ENCODE data around the gene DPF3.

DPF3 gene

GRCh38 chr14:72588521-72588920 lies 305.4 kb downstream of the DPF3 start:
- no peaks in the 10 kb centered on the region for H3K4me1 ChIP-seq (ENCODE audit: low read length)
- H3K9me2 ChIP-seq (replicated peaks; ENCODE audit: insufficient read depth, low read length), result no peaks in the 10 kb centered on the region
- H3K27me3 ChIP-seq (replicated peaks; ENCODE audit: insufficient read depth, low read length), result no peaks in the 10 kb centered on the region
- TF ChIP-seq EZH2 (optimal IDR thresholded peaks at IDR 0.05; ENCODE audit: low read depth, low read length) (no peak), CTCF (IDR thresholded peaks at IDR 0.05; ENCODE audit: low read length) (no peak), EZH2phosphoT487 (IDR thresholded peaks at IDR 0.05; ENCODE audit: low read length) (no peak)
- H3K27ac ChIP-seq (ENCODE audit: low read length), result no peak overlapping the region
- H3F3A ChIP-seq (ENCODE audit: insufficient read depth, low read length), result no peaks in the 10 kb centered on the region
- no peak overlapping the region for H3K4me2 ChIP-seq (ENCODE audit: low read depth, low read length)
- DNase-seq, result no peak
- H4K20me1 ChIP-seq (ENCODE audit: insufficient read depth, low read length), result no peaks in the 10 kb centered on the region
- no peaks in the 10 kb centered on the region for H3K79me2 ChIP-seq (ENCODE audit: low read length)
- no peaks in the 10 kb centered on the region for H3K36me3 ChIP-seq (replicated peaks; ENCODE audit: insufficient read depth, low read length)
- no peaks in the 10 kb centered on the region for H3K9me3 ChIP-seq (replicated peaks; ENCODE audit: insufficient read depth, low read length)
- H3K9ac ChIP-seq (ENCODE audit: low read length), result no peak overlapping the region
- no peak overlapping the region for H2AFZ ChIP-seq (ENCODE audit: low read length)
- H3K4me3 ChIP-seq (ENCODE audit: low read length), result no peak overlapping the region

- Histone ChIP-seq H4K20me1 (ENCODE audit: insufficient read depth, low read length) (no peaks in the 10 kb centered on the region), H3K9me3 (replicated peaks; ENCODE audit: insufficient read depth, low read length) (no peaks in the 10 kb centered on the region), H3K4me1 (ENCODE audit: low read length) (no peaks in the 10 kb centered on the region)
Observed at GRCh38 chr14:72583316-72584272, 310.3 kb downstream of the DPF3 start.

GRCh38 chr14:72582582-72582981 lies 311.3 kb downstream of the DPF3 start:
- no peaks in the 10 kb centered on the region for H3K36me3 ChIP-seq (replicated peaks; ENCODE audit: insufficient read depth, low read length)
- no peak overlapping the region for H2AFZ ChIP-seq (ENCODE audit: low read length)
- no peak overlapping the region for H3K4me2 ChIP-seq (ENCODE audit: low read depth, low read length)
- TF ChIP-seq EZH2 (optimal IDR thresholded peaks at IDR 0.05; ENCODE audit: low read depth, low read length) (no peak), EZH2phosphoT487 (IDR thresholded peaks at IDR 0.05; ENCODE audit: low read length) (no peak), CTCF (IDR thresholded peaks at IDR 0.05; ENCODE audit: low read length) (no peak)
- no peak for DNase-seq
- H3K79me2 ChIP-seq (ENCODE audit: low read length), result no peaks in the 10 kb centered on the region
- no peaks in the 10 kb centered on the region for H3K9me3 ChIP-seq (replicated peaks; ENCODE audit: insufficient read depth, low read length)
- no peaks in the 10 kb centered on the region for H3K4me1 ChIP-seq (ENCODE audit: low read length)
- H3K4me3 ChIP-seq (ENCODE audit: low read length), result no peak overlapping the region
- no peaks in the 10 kb centered on the region for H3K27me3 ChIP-seq (replicated peaks; ENCODE audit: insufficient read depth, low read length)
- H4K20me1 ChIP-seq (ENCODE audit: insufficient read depth, low read length), result no peaks in the 10 kb centered on the region
- no peaks in the 10 kb centered on the region for H3F3A ChIP-seq (ENCODE audit: insufficient read depth, low read length)
- H3K27ac ChIP-seq (ENCODE audit: low read length), result no peak overlapping the region
- H3K9me2 ChIP-seq (replicated peaks; ENCODE audit: insufficient read depth, low read length), result no peaks in the 10 kb centered on the region
- no peak overlapping the region for H3K9ac ChIP-seq (ENCODE audit: low read length)

More at GRCh38 chr14:72583316-72584272, 310.3 kb downstream of the DPF3 start:
- no peaks in the 10 kb centered on the region for H3K27me3 ChIP-seq (replicated peaks; ENCODE audit: insufficient read depth, low read length)
- no peak overlapping the region for H3K27ac ChIP-seq (ENCODE audit: low read length)
- no peak for DNase-seq
- H3F3A ChIP-seq (ENCODE audit: insufficient read depth, low read length), result no peaks in the 10 kb centered on the region
- H3K9me2 ChIP-seq (replicated peaks; ENCODE audit: insufficient read depth, low read length), result no peaks in the 10 kb centered on the region
- no peak overlapping the region for H2AFZ ChIP-seq (ENCODE audit: low read length)
- TF ChIP-seq EZH2 (optimal IDR thresholded peaks at IDR 0.05; ENCODE audit: low read depth, low read length) (no peak), CTCF (IDR thresholded peaks at IDR 0.05; ENCODE audit: low read length) (no peak), EZH2phosphoT487 (IDR thresholded peaks at IDR 0.05; ENCODE audit: low read length) (no peak)
- H3K9ac ChIP-seq (ENCODE audit: low read length), result no peak overlapping the region
- H3K79me2 ChIP-seq (ENCODE audit: low read length), result no peaks in the 10 kb centered on the region
- no peak overlapping the region for H3K4me3 ChIP-seq (ENCODE audit: low read length)
- H3K4me2 ChIP-seq (ENCODE audit: low read depth, low read length), result no peak overlapping the region
- H3K36me3 ChIP-seq (replicated peaks; ENCODE audit: insufficient read depth, low read length), result no peaks in the 10 kb centered on the region
